Measurements from ENCODE around the gene USP5. TPM values are rescaled to one million over a fixed set of nuclear protein-coding genes. Genes with fewer than 3 reads are reported as not detected.

USP5 gene
- total RNA-seq, 3 donors from 2014 or later (not counting 1 experiment from before 2014, with no cell fraction given): 48.3 to 67.2 (median 57.2) TPM

DNA sequence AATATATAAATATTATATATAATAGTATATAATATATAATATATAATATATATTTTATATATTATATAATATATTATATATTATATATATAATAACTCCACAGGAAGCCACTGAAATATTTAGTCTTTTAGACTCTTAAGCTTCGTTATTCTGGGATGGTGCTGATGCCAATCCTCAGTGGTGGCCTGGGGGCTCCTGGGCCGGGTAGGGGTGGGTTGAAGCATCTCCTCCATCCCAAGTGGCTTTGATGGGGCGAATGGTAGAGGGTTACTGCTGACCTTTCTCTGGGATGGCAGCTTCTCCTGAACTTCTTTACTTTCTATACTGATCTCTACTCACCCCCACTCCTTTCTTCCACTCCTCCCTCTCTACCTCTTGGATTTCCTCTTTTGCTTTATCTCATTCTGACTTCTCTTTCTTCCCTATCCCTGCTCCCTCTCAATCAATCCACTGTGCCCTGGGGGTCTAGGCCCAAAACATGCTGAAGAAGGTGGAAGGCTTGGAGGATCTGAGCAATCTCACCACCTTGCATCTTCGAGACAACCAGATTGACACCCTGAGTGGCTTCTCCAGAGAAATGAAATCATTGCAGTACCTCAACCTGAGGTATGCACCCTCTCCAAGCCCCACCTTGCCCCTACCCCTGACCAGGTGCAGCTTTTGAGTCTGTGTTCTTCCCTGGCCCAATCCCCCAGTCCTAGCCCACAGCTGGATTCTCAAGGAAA, 57.6 kb downstream of the USP5 start:
- ATAC-seq (no peak), DNase-seq (no peak)
- H3K9me3 Mint-ChIP-seq: no peaks in the 10 kb centered on the region
- 100% methylated on average over 4 of the region's 4 CpGs for WGBS (ENCODE audit: insufficient coverage)
- H3K36me3 Mint-ChIP-seq: no peaks in the 10 kb centered on the region
- intact Hi-C loops (cut with micrococcal nuclease): no loop called here
- TF ChIP-seq, protein P1, sequence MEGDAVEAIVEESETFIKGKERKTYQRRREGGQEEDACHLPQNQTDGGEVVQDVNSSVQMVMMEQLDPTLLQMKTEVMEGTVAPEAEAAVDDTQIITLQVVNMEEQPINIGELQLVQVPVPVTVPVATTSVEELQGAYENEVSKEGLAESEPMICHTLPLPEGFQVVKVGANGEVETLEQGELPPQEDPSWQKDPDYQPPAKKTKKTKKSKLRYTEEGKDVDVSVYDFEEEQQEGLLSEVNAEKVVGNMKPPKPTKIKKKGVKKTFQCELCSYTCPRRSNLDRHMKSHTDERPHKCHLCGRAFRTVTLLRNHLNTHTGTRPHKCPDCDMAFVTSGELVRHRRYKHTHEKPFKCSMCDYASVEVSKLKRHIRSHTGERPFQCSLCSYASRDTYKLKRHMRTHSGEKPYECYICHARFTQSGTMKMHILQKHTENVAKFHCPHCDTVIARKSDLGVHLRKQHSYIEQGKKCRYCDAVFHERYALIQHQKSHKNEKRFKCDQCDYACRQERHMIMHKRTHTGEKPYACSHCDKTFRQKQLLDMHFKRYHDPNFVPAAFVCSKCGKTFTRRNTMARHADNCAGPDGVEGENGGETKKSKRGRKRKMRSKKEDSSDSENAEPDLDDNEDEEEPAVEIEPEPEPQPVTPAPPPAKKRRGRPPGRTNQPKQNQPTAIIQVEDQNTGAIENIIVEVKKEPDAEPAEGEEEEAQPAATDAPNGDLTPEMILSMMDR (IDR thresholded peaks at IDR 0.05): no peak
- peaks cover 0 to 6% of the 10 kb centered on the region in 2 donors for H3K27me3 Mint-ChIP-seq (ENCODE audit: low read depth in 2 of 2)
- no peak overlapping the region for H3K27ac Mint-ChIP-seq
- Histone ChIP-seq H3K4me3 (ENCODE audit: low read length) (no peak overlapping the region), H3K9me3 (ENCODE audit: control insufficient read depth, insufficient read depth, low read length) (no peaks in the 10 kb centered on the region), H3K4me1 (ENCODE audit: control insufficient read depth, insufficient read depth, low read length) (peaks cover 16% of the 10 kb centered on the region), H3K27me3 (ENCODE audit: control insufficient read depth, insufficient read depth, low read length) (no peaks in the 10 kb centered on the region), H3K36me3 (ENCODE audit: control insufficient read depth, insufficient read depth, low read length) (no peaks in the 10 kb centered on the region), H3K27ac (ENCODE audit: low read length) (no peak overlapping the region)
- peaks cover 9 to 21% of the 10 kb centered on the region in 2 donors for H3K4me1 Mint-ChIP-seq
- no peak overlapping the region for H3K4me3 Mint-ChIP-seq

DNA sequence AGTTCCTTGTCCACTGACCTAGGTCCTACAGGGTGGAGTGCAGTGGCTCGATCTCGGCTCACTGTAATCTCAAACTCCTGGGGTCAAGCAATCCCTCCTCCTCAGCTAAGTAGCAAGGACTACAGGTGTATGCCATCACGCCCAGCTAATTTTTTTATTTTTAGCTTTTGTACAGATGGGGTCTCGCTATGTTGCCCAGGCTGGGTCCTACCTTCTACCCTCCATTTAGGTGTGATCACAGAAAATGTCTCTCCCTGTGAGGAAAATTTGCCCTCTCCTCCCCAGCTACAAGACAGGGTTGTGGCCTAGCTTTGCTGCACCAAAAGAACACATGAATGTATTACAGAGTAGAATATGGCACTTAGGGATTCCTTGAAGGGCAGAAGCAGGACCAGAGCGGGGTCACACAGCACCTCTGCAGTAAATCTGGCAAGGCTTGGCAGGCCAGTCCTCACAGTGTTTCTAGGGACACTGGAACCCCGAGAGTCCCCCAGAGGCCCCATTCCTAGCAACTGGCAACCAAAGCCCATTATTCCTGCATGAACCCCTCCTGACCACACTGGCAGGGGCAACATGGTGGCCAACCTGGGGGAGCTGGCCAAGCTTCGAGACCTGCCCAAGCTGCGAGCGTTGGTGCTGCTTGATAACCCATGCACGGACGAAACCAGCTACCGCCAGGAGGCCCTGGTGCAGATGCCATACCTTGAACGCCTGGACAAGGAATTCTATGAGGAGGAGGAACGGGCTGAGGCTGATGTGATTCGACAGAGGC, 60.4 kb downstream of the USP5 start:
- Histone ChIP-seq H3K36me3 (ENCODE audit: control insufficient read depth, insufficient read depth, low read length) (no peaks in the 10 kb centered on the region), H3K4me1 (ENCODE audit: control insufficient read depth, insufficient read depth, low read length) (peaks cover 16% of the 10 kb centered on the region), H3K27me3 (ENCODE audit: control insufficient read depth, insufficient read depth, low read length) (no peaks in the 10 kb centered on the region), H3K4me3 (ENCODE audit: low read length) (no peak overlapping the region), H3K9me3 (ENCODE audit: control insufficient read depth, insufficient read depth, low read length) (no peaks in the 10 kb centered on the region), H3K27ac (ENCODE audit: low read length) (no peak overlapping the region)
- TF ChIP-seq, protein P1 (IDR thresholded peaks at IDR 0.05): no peak
- ATAC-seq (no peak), DNase-seq (no peak)
- H3K4me3 Mint-ChIP-seq: peak overlapping the region; percentile 66
- no peaks in the 10 kb centered on the region for H3K36me3 Mint-ChIP-seq
- no peaks in the 10 kb centered on the region for H3K9me3 Mint-ChIP-seq
- H3K27ac Mint-ChIP-seq: peak overlapping the region in 1 of 2 donors; percentile 95
- intact Hi-C loops (cut with micrococcal nuclease): no loop called here
- WGBS (ENCODE audit: insufficient coverage): 94% methylated on average over 15 of the region's 15 CpGs
- H3K27me3 Mint-ChIP-seq (ENCODE audit: low read depth in 2 of 2): peaks cover 0 to 6% of the 10 kb centered on the region in 2 donors
- H3K4me1 Mint-ChIP-seq: peaks cover 16 to 41% of the 10 kb centered on the region in 2 donors

DNA sequence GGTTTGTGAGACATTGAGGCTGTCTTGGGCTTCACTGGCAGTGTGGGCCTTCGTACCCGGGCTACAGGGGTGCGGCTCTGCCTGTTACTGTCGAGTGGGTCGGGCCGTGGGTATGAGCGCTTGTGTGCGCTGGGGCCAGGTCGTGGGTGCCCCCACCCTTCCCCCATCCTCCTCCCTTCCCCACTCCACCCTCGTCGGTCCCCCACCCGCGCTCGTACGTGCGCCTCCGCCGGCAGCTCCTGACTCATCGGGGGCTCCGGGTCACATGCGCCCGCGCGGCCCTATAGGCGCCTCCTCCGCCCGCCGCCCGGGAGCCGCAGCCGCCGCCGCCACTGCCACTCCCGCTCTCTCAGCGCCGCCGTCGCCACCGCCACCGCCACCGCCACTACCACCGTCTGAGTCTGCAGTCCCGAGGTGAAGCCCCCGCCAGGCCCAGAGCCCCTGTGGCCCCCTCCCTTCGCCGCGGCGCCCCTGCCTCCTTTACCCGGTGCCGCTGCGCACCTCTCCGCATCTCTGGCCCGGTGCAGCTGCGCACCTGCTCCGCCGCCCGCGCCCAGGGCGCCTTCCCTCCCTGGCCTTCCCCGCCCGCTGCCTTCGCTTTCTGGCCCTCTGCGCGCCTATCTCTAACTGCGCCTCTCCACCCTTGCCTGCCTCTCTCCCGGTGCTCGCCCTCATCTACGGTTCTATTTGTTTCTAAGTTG, 62.4 kb downstream of the USP5 start, which contains the start of gene ENO2:
Gene ENO2, plus strand, starts transcription at position 335 of the 701 bp plus-strand sequence. CDS start 1,253 bp downstream, outside the sequence.
- no peaks in the 10 kb centered on the region for H3K9me3 Mint-ChIP-seq
- ATAC-seq (peak; percentile 92 to 94 (median 93)), DNase-seq (peak; percentile 80 to 91)
- H3K27ac Mint-ChIP-seq: peak within 1 kb of the TSS; percentile 74 to 95
- H3K9me3 ChIP-seq (ENCODE audit: control insufficient read depth, insufficient read depth, low read length): no peaks in the 10 kb centered on the region
- TF ChIP-seq, protein P1 (IDR thresholded peaks at IDR 0.05): no peak
- no peaks in the 10 kb centered on the region for H3K36me3 Mint-ChIP-seq
- under 1% methylated on average over 68 of the region's 68 CpGs for WGBS (ENCODE audit: insufficient coverage)
- intact Hi-C loops (cut with micrococcal nuclease): loop anchor here (2.0 kb wide), 1 partner anchor 42 kb away; the partner anchor contains the start of gene SPSB2
- H3K4me3 Mint-ChIP-seq: peak within 1 kb of the TSS; percentile 94
- H3K4me1 Mint-ChIP-seq: peaks cover 16 to 41% of the 10 kb centered on the region in 2 donors
- H3K27me3 Mint-ChIP-seq (ENCODE audit: low read depth in 2 of 2): peaks cover 0 to 6% of the 10 kb centered on the region in 2 donors
- H3K36me3 ChIP-seq (ENCODE audit: control insufficient read depth, insufficient read depth, low read length): no peaks in the 10 kb centered on the region
- peak within 1 kb of the TSS; percentile 82 for H3K27ac ChIP-seq (ENCODE audit: low read length)
- H3K27me3 ChIP-seq (ENCODE audit: control insufficient read depth, insufficient read depth, low read length): no peaks in the 10 kb centered on the region
- peak within 1 kb of the TSS; percentile 54 for H3K4me3 ChIP-seq (ENCODE audit: low read length)
- H3K4me1 ChIP-seq (ENCODE audit: control insufficient read depth, insufficient read depth, low read length): peaks cover 16% of the 10 kb centered on the region

Measured in natural killer cell (primary cell).